Liver (tissue), 9 donors: Measurements from ENCODE around the gene IDH3A. TPM values are rescaled to one million over a fixed set of nuclear protein-coding genes. Genes with fewer than 3 reads are reported as not detected.

Experiments
- DNase-seq: peaks from one replicate; pipeline ENCODE4 v3.0.0-alpha.2; 2017; ENCODE audit warnings: low spot score
- H3K27ac ChIP-seq, 2 donors: one replicate each; pipeline ENCODE4 v1.7.0; 2013; ENCODE audit warnings: inconsistent platforms in 2 of 2, low read length in 2 of 2, control low read depth in 1 of 2, low read depth in 1 of 2, mild to moderate bottlenecking in 1 of 2
- H3K27me3 ChIP-seq, 4 donors: one replicate each; pipeline versions ENCODE4 v1.6.1 to v1.7.0; 2013; ENCODE audit warnings: low read length in 3 of 4, inconsistent platforms in 1 of 4, mild to moderate bottlenecking in 1 of 4, moderate library complexity in 1 of 4; ENCODE audit not compliant: control insufficient read depth in 4 of 4, insufficient read depth in 4 of 4
- H3K36me3 ChIP-seq, 4 donors: one replicate each; pipeline versions ENCODE4 v1.6.1 to v1.7.0; 2013; ENCODE audit warnings: low read length in 3 of 4, mild to moderate bottlenecking in 3 of 4, low read depth in 1 of 4, moderate library complexity in 1 of 4; ENCODE audit not compliant: control insufficient read depth in 4 of 4, insufficient read depth in 3 of 4
- H3K4me1 ChIP-seq, 4 donors: one replicate each; pipeline versions ENCODE4 v1.6.1 to v1.7.0; 2013; ENCODE audit warnings: low read length in 3 of 4, mild to moderate bottlenecking in 3 of 4, moderate library complexity in 1 of 4; ENCODE audit not compliant: control insufficient read depth in 4 of 4, insufficient read depth in 4 of 4
- H3K4me3 ChIP-seq, 3 donors: one replicate each; pipeline versions ENCODE4 v1.6.1 to v1.7.0; 2013; ENCODE audit warnings: low read length in 3 of 3, control low read depth in 1 of 3, low read depth in 1 of 3, mild to moderate bottlenecking in 1 of 3
- H3K9ac ChIP-seq, 2 donors: one replicate each; pipeline ENCODE4 v1.7.0; 2013; ENCODE audit warnings: low read length in 2 of 2, mild to moderate bottlenecking in 2 of 2, moderate library complexity in 2 of 2, control low read depth in 1 of 2, low read depth in 1 of 2
- H3K9me3 ChIP-seq, 4 donors: one replicate each; pipeline versions ENCODE4 v1.6.1 to v1.7.0; 2013; ENCODE audit warnings: low read length in 3 of 4; ENCODE audit not compliant: control insufficient read depth in 4 of 4
- CTCF ChIP-seq: fragments of 150-350 bp; IDR thresholded peaks from 2 replicates; pipeline ENCODE4 v1.5.1; 2017; ENCODE audit warnings: improper control_type of control experiment, low read depth, low read length; ENCODE audit not compliant: missing input control
- FOXA2 ChIP-seq: IDR thresholded peaks from 2 replicates; pipeline ENCODE4 v1.6.1; 2016; ENCODE audit warnings: antibody characterized with exemption
- GABPA ChIP-seq, 2 donors: IDR thresholded peaks in 1 of 2; conservative IDR thresholded peaks in 1 of 2; 2 replicates each; pipeline ENCODE4 v1.6.1; 2016; ENCODE audit warnings: antibody characterized with exemption in 2 of 2, mild to moderate bottlenecking in 1 of 2, moderate library complexity in 1 of 2
- HNF4A ChIP-seq, 2 donors: conservative IDR thresholded peaks; 2 replicates each; pipeline ENCODE4 v1.6.1; 2016; ENCODE audit warnings: antibody characterized with exemption in 2 of 2, mild to moderate bottlenecking in 2 of 2
- HNF4G ChIP-seq: IDR thresholded peaks from 2 replicates; pipeline ENCODE4 v1.6.1; 2016; ENCODE audit warnings: antibody characterized with exemption
- MAX ChIP-seq: IDR thresholded peaks from 2 replicates; pipeline ENCODE4 v1.6.1; 2016; ENCODE audit warnings: antibody characterized with exemption
- NR2F2 ChIP-seq: IDR thresholded peaks from 2 replicates; pipeline ENCODE4 v1.6.1; 2016; ENCODE audit warnings: antibody characterized with exemption
- RAD21 ChIP-seq, 2 donors: IDR thresholded peaks; 2 replicates each; pipeline ENCODE4 v1.6.1; 2016; ENCODE audit warnings: antibody characterized with exemption in 2 of 2, mild to moderate bottlenecking in 2 of 2
- RXRA ChIP-seq, 2 donors: IDR thresholded peaks; 2 replicates each; pipeline ENCODE4 v1.6.1; 2017 to 2018; ENCODE audit warnings: antibody characterized with exemption in 2 of 2, mild to moderate bottlenecking in 1 of 2
- SP1 ChIP-seq: IDR thresholded peaks from 2 replicates; pipeline ENCODE4 v1.6.1; 2018; ENCODE audit warnings: antibody characterized with exemption, mild to moderate bottlenecking
- TAF1 ChIP-seq: conservative IDR thresholded peaks from 2 replicates; pipeline ENCODE4 v1.6.1; 2016; ENCODE audit warnings: antibody characterized with exemption, mild to moderate bottlenecking
- YY1 ChIP-seq: IDR thresholded peaks from 2 replicates; pipeline ENCODE4 v1.6.1; 2016; ENCODE audit warnings: antibody characterized with exemption, mild to moderate bottlenecking
- WGBS: extraction: QIAGEN DNeasy Blood & Tissue Kit; methylation state at CpG from one replicate; pipeline ENCODE4 v1.1.7; 2013; 5-methylcytosine and 5-hydroxymethylcytosine counted together
- polyA plus RNA-seq, 2 donors: library from polyadenylated mRNA; stranded (reverse) in 1 of 2; unstranded in 1 of 2; fragments of 200-250 nt in 1 of 2; fragments of >200 nt in 1 of 2; fragmentation: Nextera tagmentation in 1 of 2; extraction: Ambion mirVana in 1 of 2; gene quantifications; one replicate each; pipeline versions ENCODE4 v1.2.1 to v1.2.3, GENCODE V29; 2013 to 2015
- total RNA-seq, 2 donors: library from RNA; depleted of rRNA; stranded (reverse); fragments of >200 nt; gene quantifications; one replicate each; pipeline ENCODE4 v1.2.3, GENCODE V29; 2014
- TF ChIP-seq, protein P1 (sequence below): IDR thresholded peaks from 2 replicates; pipeline ENCODE4 v1.6.1; 2016; ENCODE audit warnings: antibody characterized with exemption, mild to moderate bottlenecking
- TF ChIP-seq, protein P2 (sequence below): IDR thresholded peaks from 2 replicates; pipeline ENCODE4 v1.6.1; 2016; ENCODE audit warnings: antibody characterized with exemption
- TF ChIP-seq, protein P3 (sequence below): IDR thresholded peaks from 2 replicates; pipeline ENCODE4 v1.6.1; 2016; ENCODE audit warnings: antibody characterized with exemption
- donor health status: healthy.
- donor health status: healthy.
- donor health status: healthy.
- donor health status: healthy.
- donor health status: healthy.

Gene IDH3A
- total and polyA plus RNA-seq, 4 donors: 13.5 to 51.7 (median 24.0) TPM

DNA sequence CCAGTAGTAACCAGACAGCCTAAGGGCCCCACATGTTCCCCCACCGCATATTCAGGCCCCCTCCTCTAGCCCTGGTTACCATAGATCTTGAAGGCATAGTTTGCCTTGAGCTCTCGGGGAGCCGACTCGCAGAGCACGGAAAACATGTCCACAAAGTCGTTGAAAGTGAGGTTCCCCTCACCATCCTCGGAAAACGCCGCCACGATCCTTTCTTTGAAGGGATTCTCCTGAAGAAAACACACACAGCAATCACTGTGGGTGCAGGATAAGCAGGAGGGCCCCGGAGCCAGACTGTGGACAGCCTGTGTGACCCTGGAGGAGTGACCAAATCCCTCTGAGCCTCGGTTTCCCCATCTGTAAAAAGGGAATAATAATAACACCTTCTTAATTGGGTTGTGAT, 40.0 kb upstream of the IDH3A start:
- Histone ChIP-seq H3K36me3 (no peaks in the 10 kb centered on the region), H3K4me1 (peaks cover 0 to 3% (median 0%) of the 10 kb centered on the region in 4 donors), H3K27me3 (no peaks in the 10 kb centered on the region), H3K9me3 (no peaks in the 10 kb centered on the region), H3K27ac (no peak overlapping the region), H3K4me3 (no peak overlapping the region), H3K9ac (no peak overlapping the region)
- no peak for TF ChIP-seq CTCF
- no peak for TF ChIP-seq TAF1
- no peak for TF ChIP-seq YY1
- no peak for TF ChIP-seq RXRA (IDR thresholded peaks at IDR 0.05)
- no peak for TF ChIP-seq SP1
- TF ChIP-seq MAX: no peak
- no peak for TF ChIP-seq HNF4A (conservative IDR thresholded peaks at IDR 0.05)
- TF ChIP-seq HNF4G: no peak
- no peak for TF ChIP-seq RAD21 (IDR thresholded peaks at IDR 0.05)
- TF ChIP-seq, protein P1, sequence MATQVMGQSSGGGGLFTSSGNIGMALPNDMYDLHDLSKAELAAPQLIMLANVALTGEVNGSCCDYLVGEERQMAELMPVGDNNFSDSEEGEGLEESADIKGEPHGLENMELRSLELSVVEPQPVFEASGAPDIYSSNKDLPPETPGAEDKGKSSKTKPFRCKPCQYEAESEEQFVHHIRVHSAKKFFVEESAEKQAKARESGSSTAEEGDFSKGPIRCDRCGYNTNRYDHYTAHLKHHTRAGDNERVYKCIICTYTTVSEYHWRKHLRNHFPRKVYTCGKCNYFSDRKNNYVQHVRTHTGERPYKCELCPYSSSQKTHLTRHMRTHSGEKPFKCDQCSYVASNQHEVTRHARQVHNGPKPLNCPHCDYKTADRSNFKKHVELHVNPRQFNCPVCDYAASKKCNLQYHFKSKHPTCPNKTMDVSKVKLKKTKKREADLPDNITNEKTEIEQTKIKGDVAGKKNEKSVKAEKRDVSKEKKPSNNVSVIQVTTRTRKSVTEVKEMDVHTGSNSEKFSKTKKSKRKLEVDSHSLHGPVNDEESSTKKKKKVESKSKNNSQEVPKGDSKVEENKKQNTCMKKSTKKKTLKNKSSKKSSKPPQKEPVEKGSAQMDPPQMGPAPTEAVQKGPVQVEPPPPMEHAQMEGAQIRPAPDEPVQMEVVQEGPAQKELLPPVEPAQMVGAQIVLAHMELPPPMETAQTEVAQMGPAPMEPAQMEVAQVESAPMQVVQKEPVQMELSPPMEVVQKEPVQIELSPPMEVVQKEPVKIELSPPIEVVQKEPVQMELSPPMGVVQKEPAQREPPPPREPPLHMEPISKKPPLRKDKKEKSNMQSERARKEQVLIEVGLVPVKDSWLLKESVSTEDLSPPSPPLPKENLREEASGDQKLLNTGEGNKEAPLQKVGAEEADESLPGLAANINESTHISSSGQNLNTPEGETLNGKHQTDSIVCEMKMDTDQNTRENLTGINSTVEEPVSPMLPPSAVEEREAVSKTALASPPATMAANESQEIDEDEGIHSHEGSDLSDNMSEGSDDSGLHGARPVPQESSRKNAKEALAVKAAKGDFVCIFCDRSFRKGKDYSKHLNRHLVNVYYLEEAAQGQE: no peak
- TF ChIP-seq, protein P2, sequence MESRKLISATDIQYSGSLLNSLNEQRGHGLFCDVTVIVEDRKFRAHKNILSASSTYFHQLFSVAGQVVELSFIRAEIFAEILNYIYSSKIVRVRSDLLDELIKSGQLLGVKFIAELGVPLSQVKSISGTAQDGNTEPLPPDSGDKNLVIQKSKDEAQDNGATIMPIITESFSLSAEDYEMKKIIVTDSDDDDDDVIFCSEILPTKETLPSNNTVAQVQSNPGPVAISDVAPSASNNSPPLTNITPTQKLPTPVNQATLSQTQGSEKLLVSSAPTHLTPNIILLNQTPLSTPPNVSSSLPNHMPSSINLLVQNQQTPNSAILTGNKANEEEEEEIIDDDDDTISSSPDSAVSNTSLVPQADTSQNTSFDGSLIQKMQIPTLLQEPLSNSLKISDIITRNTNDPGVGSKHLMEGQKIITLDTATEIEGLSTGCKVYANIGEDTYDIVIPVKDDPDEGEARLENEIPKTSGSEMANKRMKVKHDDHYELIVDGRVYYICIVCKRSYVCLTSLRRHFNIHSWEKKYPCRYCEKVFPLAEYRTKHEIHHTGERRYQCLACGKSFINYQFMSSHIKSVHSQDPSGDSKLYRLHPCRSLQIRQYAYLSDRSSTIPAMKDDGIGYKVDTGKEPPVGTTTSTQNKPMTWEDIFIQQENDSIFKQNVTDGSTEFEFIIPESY: no peak
- TF ChIP-seq GABPA (IDR thresholded peaks at IDR 0.05 in 1 of 2, conservative IDR thresholded peaks at IDR 0.05 in 1 of 2): no peak
- TF ChIP-seq, protein P3, sequence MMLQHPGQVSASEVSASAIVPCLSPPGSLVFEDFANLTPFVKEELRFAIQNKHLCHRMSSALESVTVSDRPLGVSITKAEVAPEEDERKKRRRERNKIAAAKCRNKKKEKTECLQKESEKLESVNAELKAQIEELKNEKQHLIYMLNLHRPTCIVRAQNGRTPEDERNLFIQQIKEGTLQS: no peak
- no peak for TF ChIP-seq NR2F2
- 87% methylated on average over 12 of the region's 12 CpGs for WGBS
- no peak for DNase-seq

GRCh38 chr15:78110096-78110495, 39.1 kb upstream of the IDH3A start:
- peaks cover 0 to 3% (median 0%) of the 10 kb centered on the region in 4 donors for H3K4me1 ChIP-seq
- no peak overlapping the region for H3K9ac ChIP-seq
- no peaks in the 10 kb centered on the region for H3K27me3 ChIP-seq
- no peak overlapping the region for H3K4me3 ChIP-seq
- WGBS: 94% methylated on average over 6 of the region's 6 CpGs
- no peak overlapping the region for H3K27ac ChIP-seq
- TF ChIP-seq HNF4A (conservative IDR thresholded peaks at IDR 0.05) (no peak), FOXA2 (no peak)
- TF ChIP-seq, protein P2: no peak
- TF ChIP-seq, protein P1: no peak
- no peaks in the 10 kb centered on the region for H3K36me3 ChIP-seq
- no peaks in the 10 kb centered on the region for H3K9me3 ChIP-seq
- no peak for DNase-seq
